ENCODE data around the gene LARGE2. TPM values are rescaled to one million over a fixed set of nuclear protein-coding genes. Genes with fewer than 3 reads are reported as not detected.

The LARGE2 gene
- total RNA-seq, 1 donor from 2014 or later = 0.36 TPM

GRCh38 chr11:45889966-45890365 is 32.5 kb upstream of the LARGE2 start:
- no peak overlapping the region for H3K4me2 ChIP-seq (ENCODE audit: low read length)
- H3K4me3 ChIP-seq (ENCODE audit: insufficient read depth, low read depth, low read length) = no peak overlapping the region
- H3K4me1 Mint-ChIP-seq (ENCODE audit: low read depth, unreplicated experiment) = no peaks in the 10 kb centered on the region
- H3K27me3 Mint-ChIP-seq (ENCODE audit: low read depth, unreplicated experiment) = peaks cover 40% of the 10 kb centered on the region
- H3K9me3 ChIP-seq (ENCODE audit: insufficient read depth, low read depth, low read length) = no peaks in the 10 kb centered on the region
- no peaks in the 10 kb centered on the region for H3K9me3 Mint-ChIP-seq (ENCODE audit: unreplicated experiment)
- H3K27me3 ChIP-seq (ENCODE audit: insufficient read depth, low read length) = peaks cover 4% of the 10 kb centered on the region
- no peaks in the 10 kb centered on the region for H3K79me2 ChIP-seq (ENCODE audit: insufficient read depth, low read length)
- no peak for TF ChIP-seq CTCF (IDR thresholded peaks at IDR 0.05; ENCODE audit: insufficient read depth, low read depth, low read length)
- no peak for TF ChIP-seq EZH2 (IDR thresholded peaks at IDR 0.05; ENCODE audit: insufficient read depth, low read length)
- no peak overlapping the region for H3K27ac ChIP-seq (ENCODE audit: low read depth, low read length)
- peaks cover 3% of the 10 kb centered on the region for H4K20me1 ChIP-seq (ENCODE audit: insufficient read depth, low read length)
- no peak for FAIRE-seq
- no peak overlapping the region for H3K9ac ChIP-seq (ENCODE audit: low read length)
- H3K36me3 Mint-ChIP-seq (ENCODE audit: low read depth, unreplicated experiment) = peaks cover 6% of the 10 kb centered on the region
- H3K4me1 ChIP-seq (ENCODE audit: insufficient read depth, low read length) = peaks cover 4% of the 10 kb centered on the region
- no peaks in the 10 kb centered on the region for H3K36me3 ChIP-seq (ENCODE audit: insufficient read depth, low read length)
- H3K4me3 Mint-ChIP-seq (ENCODE audit: unreplicated experiment) = no peak overlapping the region
- H2AFZ ChIP-seq (ENCODE audit: low read depth, low read length) = no peak overlapping the region
- H3K27ac Mint-ChIP-seq (ENCODE audit: unreplicated experiment) = no peak overlapping the region
- no peak for DNase-seq (ENCODE audit: low read depth)

GRCh38 chr11:45890886-45891550 is 31.4 kb upstream of the LARGE2 start:
- no peaks in the 10 kb centered on the region for H3K36me3 ChIP-seq (ENCODE audit: insufficient read depth, low read length)
- no peak overlapping the region for H3K4me3 ChIP-seq (ENCODE audit: insufficient read depth, low read depth, low read length)
- H3K9me3 ChIP-seq (ENCODE audit: insufficient read depth, low read depth, low read length) = no peaks in the 10 kb centered on the region
- DNase-seq (ENCODE audit: low read depth) (no peak), FAIRE-seq (no peak)
- H3K4me3 Mint-ChIP-seq (ENCODE audit: unreplicated experiment) = no peak overlapping the region
- H3K4me2 ChIP-seq (ENCODE audit: low read length) = no peak overlapping the region
- no peaks in the 10 kb centered on the region for H4K20me1 ChIP-seq (ENCODE audit: insufficient read depth, low read length)
- H3K27me3 ChIP-seq (ENCODE audit: insufficient read depth, low read length) = peaks cover 2% of the 10 kb centered on the region
- H3K9me3 Mint-ChIP-seq (ENCODE audit: unreplicated experiment) = no peaks in the 10 kb centered on the region
- no peak overlapping the region for H3K27ac ChIP-seq (ENCODE audit: low read depth, low read length)
- H3K4me1 ChIP-seq (ENCODE audit: insufficient read depth, low read length) = no peaks in the 10 kb centered on the region
- TF ChIP-seq EZH2 (IDR thresholded peaks at IDR 0.05; ENCODE audit: insufficient read depth, low read length) (no peak), CTCF (IDR thresholded peaks at IDR 0.05; ENCODE audit: insufficient read depth, low read depth, low read length) (no peak)
- no peak overlapping the region for H3K9ac ChIP-seq (ENCODE audit: low read length)
- peaks cover 3% of the 10 kb centered on the region for H3K36me3 Mint-ChIP-seq (ENCODE audit: low read depth, unreplicated experiment)
- H3K4me1 Mint-ChIP-seq (ENCODE audit: low read depth, unreplicated experiment) = no peaks in the 10 kb centered on the region
- no peaks in the 10 kb centered on the region for H3K79me2 ChIP-seq (ENCODE audit: insufficient read depth, low read length)
- peak overlapping the region; percentile 9 for H3K27ac Mint-ChIP-seq (ENCODE audit: unreplicated experiment)
- peaks cover 43% of the 10 kb centered on the region for H3K27me3 Mint-ChIP-seq (ENCODE audit: low read depth, unreplicated experiment)
- H2AFZ ChIP-seq (ENCODE audit: low read depth, low read length) = no peak overlapping the region

- Histone ChIP-seq H3K27ac (ENCODE audit: low read depth, low read length) (no peak overlapping the region), H3K4me3 (ENCODE audit: insufficient read depth, low read depth, low read length) (no peak overlapping the region), H3K36me3 (ENCODE audit: insufficient read depth, low read length) (no peaks in the 10 kb centered on the region), H3K4me1 (ENCODE audit: insufficient read depth, low read length) (no peaks in the 10 kb centered on the region), H3K27me3 (ENCODE audit: insufficient read depth, low read length) (no peaks in the 10 kb centered on the region), H4K20me1 (ENCODE audit: insufficient read depth, low read length) (no peaks in the 10 kb centered on the region), H3K9ac (ENCODE audit: low read length) (no peak overlapping the region), H3K79me2 (ENCODE audit: insufficient read depth, low read length) (no peaks in the 10 kb centered on the region), H3K9me3 (ENCODE audit: insufficient read depth, low read depth, low read length) (no peaks in the 10 kb centered on the region), H3K4me2 (ENCODE audit: low read length) (no peak overlapping the region), H2AFZ (ENCODE audit: low read depth, low read length) (no peak overlapping the region)
- Mint-ChIP-seq H3K36me3 (ENCODE audit: low read depth, unreplicated experiment) (peaks cover 3% of the 10 kb centered on the region), H3K4me3 (ENCODE audit: unreplicated experiment) (no peak overlapping the region), H3K9me3 (ENCODE audit: unreplicated experiment) (no peaks in the 10 kb centered on the region), H3K27ac (ENCODE audit: unreplicated experiment) (no peak overlapping the region), H3K27me3 (ENCODE audit: low read depth, unreplicated experiment) (peaks cover 39% of the 10 kb centered on the region), H3K4me1 (ENCODE audit: low read depth, unreplicated experiment) (no peaks in the 10 kb centered on the region)
- TF ChIP-seq CTCF (IDR thresholded peaks at IDR 0.05; ENCODE audit: insufficient read depth, low read depth, low read length) (no peak), EZH2 (IDR thresholded peaks at IDR 0.05; ENCODE audit: insufficient read depth, low read length) (no peak)
- no peak for DNase-seq (ENCODE audit: low read depth)
- FAIRE-seq = no peak
Measured at GRCh38 chr11:45892856-45893255, 29.6 kb upstream of the LARGE2 start.

Measured in astrocyte (in vitro differentiated cells and primary cell).